Kidney epithelial cell (primary cell): ENCODE data around the gene S100A9. TPM values are rescaled to one million over a fixed set of nuclear protein-coding genes. Genes with fewer than 3 reads are reported as not detected.

ENCODE experiments used
- DNase-seq: peaks from one replicate; pipeline ENCODE4 v3.0.0-alpha.2; 2010; ENCODE audit warnings: low read depth
- H3K27me3 ChIP-seq: 2 replicates; pipeline ENCODE4 v1.6.0; 2011; ENCODE audit warnings: low read length; ENCODE audit not compliant: control insufficient read depth, insufficient read depth
- H3K36me3 ChIP-seq: 2 replicates; pipeline ENCODE4 v1.5.1; 2011; ENCODE audit warnings: low read length; ENCODE audit not compliant: control insufficient read depth, insufficient read depth
- H3K4me3 ChIP-seq: 2 replicates; pipeline ENCODE4 v1.5.1; 2011; ENCODE audit warnings: low read depth, mild to moderate bottlenecking, control low read depth, low read length
- total RNA-seq: library from RNA; depleted of rRNA; stranded (reverse); fragments of >200 nt; gene quantifications from 2 replicates; pipeline ENCODE4 v1.2.3, GENCODE V29; 2015
- TF ChIP-seq, protein P1 (sequence below): IDR thresholded peaks from 2 replicates; pipeline ENCODE4 v1.5.1; 2011; ENCODE audit warnings: mild to moderate bottlenecking, moderate library complexity, low read length, control low read depth, inconsistent platforms; ENCODE audit not compliant: insufficient read depth, poor library complexity, severe bottlenecking

Gene S100A9
- total RNA-seq, 1 donor from 2014 or later = 35.3 TPM

DNA sequence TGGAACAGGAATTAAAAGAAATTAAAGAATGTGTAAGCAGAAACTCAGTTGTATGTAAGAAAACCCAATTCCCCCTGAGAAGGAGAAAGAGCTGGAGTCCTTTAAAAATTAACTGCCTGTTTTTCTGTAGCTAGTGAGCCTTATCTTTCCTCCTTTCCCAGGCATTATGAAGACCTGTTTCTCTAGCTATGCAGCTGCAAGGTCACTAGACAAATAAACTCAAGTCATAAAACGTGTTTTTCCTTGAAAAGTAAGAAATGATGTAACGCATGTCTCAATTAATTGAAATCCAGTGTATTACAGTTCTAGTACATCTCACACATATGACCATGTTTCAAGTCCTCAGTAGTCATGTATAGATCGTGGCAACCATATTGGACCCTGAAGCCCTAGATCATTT is 12.5 kb downstream of the S100A9 start:
- Histone ChIP-seq H3K27me3 (no peaks in the 10 kb centered on the region), H3K4me3 (no peak overlapping the region), H3K36me3 (no peaks in the 10 kb centered on the region)
- TF ChIP-seq, protein P1, sequence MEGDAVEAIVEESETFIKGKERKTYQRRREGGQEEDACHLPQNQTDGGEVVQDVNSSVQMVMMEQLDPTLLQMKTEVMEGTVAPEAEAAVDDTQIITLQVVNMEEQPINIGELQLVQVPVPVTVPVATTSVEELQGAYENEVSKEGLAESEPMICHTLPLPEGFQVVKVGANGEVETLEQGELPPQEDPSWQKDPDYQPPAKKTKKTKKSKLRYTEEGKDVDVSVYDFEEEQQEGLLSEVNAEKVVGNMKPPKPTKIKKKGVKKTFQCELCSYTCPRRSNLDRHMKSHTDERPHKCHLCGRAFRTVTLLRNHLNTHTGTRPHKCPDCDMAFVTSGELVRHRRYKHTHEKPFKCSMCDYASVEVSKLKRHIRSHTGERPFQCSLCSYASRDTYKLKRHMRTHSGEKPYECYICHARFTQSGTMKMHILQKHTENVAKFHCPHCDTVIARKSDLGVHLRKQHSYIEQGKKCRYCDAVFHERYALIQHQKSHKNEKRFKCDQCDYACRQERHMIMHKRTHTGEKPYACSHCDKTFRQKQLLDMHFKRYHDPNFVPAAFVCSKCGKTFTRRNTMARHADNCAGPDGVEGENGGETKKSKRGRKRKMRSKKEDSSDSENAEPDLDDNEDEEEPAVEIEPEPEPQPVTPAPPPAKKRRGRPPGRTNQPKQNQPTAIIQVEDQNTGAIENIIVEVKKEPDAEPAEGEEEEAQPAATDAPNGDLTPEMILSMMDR = no peak
- DNase-seq = no peak

- no peak overlapping the region for H3K4me3 ChIP-seq
- no peaks in the 10 kb centered on the region for H3K27me3 ChIP-seq
- no peaks in the 10 kb centered on the region for H3K36me3 ChIP-seq
- no peak for DNase-seq
- TF ChIP-seq, protein P1 = no peak
These were observed 13.6 kb downstream of the S100A9 start for GRCh38 chr1:153371231-153371630.

DNA sequence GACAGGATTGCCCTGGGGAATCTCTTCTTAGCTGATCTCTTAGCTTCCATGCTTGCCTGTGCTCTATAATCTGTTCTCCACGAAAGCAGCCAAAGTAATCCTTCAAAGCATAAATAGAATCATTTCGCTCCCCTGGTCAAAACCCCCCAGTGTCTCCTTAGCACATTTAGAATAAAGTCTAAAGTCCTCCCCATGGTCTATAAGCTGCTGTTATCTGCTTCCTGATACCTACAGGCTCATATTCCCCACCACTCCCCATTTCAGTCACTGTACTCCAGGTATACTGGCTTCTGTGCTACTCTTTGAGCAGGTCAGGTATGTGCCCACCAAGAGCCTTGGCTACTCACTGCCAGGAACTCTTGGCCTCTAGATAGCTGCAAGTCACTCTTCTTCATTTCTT is 14.9 kb downstream of the S100A9 start:
- Histone ChIP-seq H3K4me3 (no peak overlapping the region), H3K27me3 (no peaks in the 10 kb centered on the region), H3K36me3 (no peaks in the 10 kb centered on the region)
- TF ChIP-seq, protein P1 = no peak
- DNase-seq = no peak

DNA sequence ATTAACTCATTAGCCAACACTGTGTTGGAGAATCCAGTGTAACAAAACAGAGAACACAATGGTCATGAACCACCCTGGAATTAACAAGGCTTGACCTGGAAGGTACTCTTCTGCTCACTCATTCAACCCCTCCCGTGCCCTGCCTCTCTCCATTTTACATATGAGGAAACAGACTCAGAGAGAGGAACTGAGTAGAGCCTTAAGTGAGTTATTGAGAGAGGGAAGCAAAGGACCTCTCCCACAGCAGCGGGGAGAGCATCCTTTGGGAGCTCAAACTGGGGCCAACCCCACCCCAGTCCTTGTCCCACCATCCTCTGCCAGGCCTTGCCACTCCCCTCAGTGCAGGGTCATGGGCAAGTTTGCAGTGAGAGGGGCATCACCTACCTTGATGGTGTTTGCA is 16.4 kb downstream of the S100A9 start:
- no peaks in the 10 kb centered on the region for H3K36me3 ChIP-seq
- no peak for DNase-seq
- H3K27me3 ChIP-seq = no peaks in the 10 kb centered on the region
- H3K4me3 ChIP-seq = no peak overlapping the region
- TF ChIP-seq, protein P1 = no peak

DNA sequence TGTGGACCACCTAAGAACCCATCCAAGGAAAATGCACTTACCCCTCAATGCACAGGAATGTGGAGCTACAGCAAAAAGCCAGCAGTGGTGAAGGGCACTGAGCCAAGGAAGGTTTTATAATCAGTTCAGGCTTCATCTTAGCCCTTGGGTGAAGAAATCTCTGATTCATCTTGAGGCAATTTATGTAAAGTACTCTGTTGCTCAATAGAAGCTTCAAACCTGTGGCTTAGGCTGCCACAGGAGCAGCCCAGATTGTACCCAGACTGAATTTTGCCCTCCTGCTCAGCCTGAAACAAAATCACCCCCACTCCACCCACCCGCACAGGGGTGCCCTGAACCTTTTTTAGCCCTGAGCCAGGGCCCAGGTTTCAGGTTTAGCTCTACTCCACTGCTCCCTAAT is 17.9 kb downstream of the S100A9 start, which contains the start of gene S100A12:
TSS of gene S100A12 (minus strand) at position 111 of the 400 bp plus-strand sequence. CDS start 1,029 bp downstream, outside the sequence.
- no peak within 1 kb of the TSS for H3K4me3 ChIP-seq
- H3K36me3 ChIP-seq = no peaks in the 10 kb centered on the region
- peak; percentile 42 for DNase-seq
- TF ChIP-seq, protein P1 = no peak
- H3K27me3 ChIP-seq = no peaks in the 10 kb centered on the region

GRCh38 chr1:153379591-153379990 is 21.9 kb downstream of the S100A9 start:
- no peaks in the 10 kb centered on the region for H3K36me3 ChIP-seq
- DNase-seq = no peak
- TF ChIP-seq, protein P1 = no peak
- H3K27me3 ChIP-seq = no peaks in the 10 kb centered on the region
- H3K4me3 ChIP-seq = no peak overlapping the region
